Karpas-422 (cell line): ENCODE results near the gene FATE1. TPM values are rescaled to one million over a fixed set of nuclear protein-coding genes. Genes with fewer than 3 reads are reported as not detected.
A peak's percentile ranks its signal among the peaks of the same experiment; 100 is the strongest.

Experiments
- DNase-seq: peaks from one replicate; pipeline ENCODE4 v3.0.0-alpha.2; 2015
- H2AFZ ChIP-seq: fragments of 200-600 bp; sonication (generic); 2 replicates; pipeline ENCODE4 v1.6.1; 2014; ENCODE audit warnings: antibody characterized with exemption, low read length, mixed read lengths
- H3K27ac ChIP-seq: fragments of 200-600 bp; sonication (generic); 2 replicates; pipeline ENCODE4 v1.5.1; 2014; ENCODE audit warnings: mild to moderate bottlenecking, low read length, moderate library complexity
- H3K27me3 ChIP-seq: fragments of 200-600 bp; sonication (generic); 2 replicates; pipeline ENCODE4 v1.6.1; 2014; ENCODE audit warnings: low read length, mixed read lengths
- H3K36me3 ChIP-seq: fragments of 200-600 bp; sonication (generic); 2 replicates; pipeline ENCODE4 v1.6.1; 2014; ENCODE audit warnings: low read length, mixed read lengths; ENCODE audit not compliant: insufficient read depth
- H3K4me1 ChIP-seq: fragments of 200-600 bp; sonication (generic); 2 replicates; pipeline ENCODE4 v1.6.1; 2014; ENCODE audit warnings: mild to moderate bottlenecking, low read length, mixed read lengths
- H3K4me2 ChIP-seq: fragments of 200-600 bp; sonication (generic); 2 replicates; pipeline ENCODE4 v1.6.1; 2014; ENCODE audit warnings: low read length, low read depth, mild to moderate bottlenecking; ENCODE audit not compliant: poor library complexity, severe bottlenecking
- H3K4me3 ChIP-seq: fragments of 200-600 bp; sonication (generic); 2 replicates; pipeline ENCODE4 v1.5.1; 2014; ENCODE audit warnings: mild to moderate bottlenecking, antibody characterized with exemption, low read length, mixed read lengths
- H3K79me2 ChIP-seq: fragments of 200-600 bp; sonication (generic); 2 replicates; pipeline ENCODE4 v1.6.1; 2014; ENCODE audit warnings: mild to moderate bottlenecking, low read length, mixed read lengths
- H3K9ac ChIP-seq: fragments of 200-600 bp; sonication (generic); 2 replicates; pipeline ENCODE4 v1.6.0; 2014; ENCODE audit warnings: low read length
- H3K9me2 ChIP-seq: fragments of 200-600 bp; sonication (generic), shearing (Covaris generic); replicated peaks from 2 replicates; pipeline ENCODE4 v1.6.0; 2014; ENCODE audit warnings: mild to moderate bottlenecking, low read length, moderate library complexity; ENCODE audit not compliant: insufficient read depth
- H3K9me3 ChIP-seq: fragments of 300-700, 200-600 bp; sonication (generic); 2 replicates; pipeline ENCODE4 v1.6.1; 2014; ENCODE audit warnings: low read length, mixed read lengths
- H4K20me1 ChIP-seq: fragments of 200-600 bp; sonication (generic); 2 replicates; pipeline ENCODE4 v1.6.1; 2014; ENCODE audit warnings: mild to moderate bottlenecking, antibody characterized with exemption, low read length, low read depth; ENCODE audit not compliant: insufficient read depth
- total RNA-seq: library from RNA; depleted of rRNA; stranded (reverse); fragments of >200 nt; shearing (Covaris generic); gene quantifications from 2 replicates; pipeline ENCODE4 v1.2.3, GENCODE V29; 2014; ENCODE audit warnings: low replicate concordance

Gene FATE1
- total RNA-seq, 1 experiment from 2014 or later, result not detected

GRCh38 chrX:151753313-151754046 is 37.6 kb downstream of the FATE1 start:
- H3K9ac ChIP-seq, result no peak overlapping the region
- no peaks in the 10 kb centered on the region for H3K27me3 ChIP-seq
- no peak overlapping the region for H3K4me3 ChIP-seq
- H3K4me2 ChIP-seq, result no peak overlapping the region
- H4K20me1 ChIP-seq, result no peaks in the 10 kb centered on the region
- H3K36me3 ChIP-seq, result no peaks in the 10 kb centered on the region
- no peaks in the 10 kb centered on the region for H3K9me2 ChIP-seq
- peak; percentile 75 for DNase-seq
- no peaks in the 10 kb centered on the region for H3K9me3 ChIP-seq
- H3K79me2 ChIP-seq, result no peaks in the 10 kb centered on the region
- H2AFZ ChIP-seq, result no peak overlapping the region
- no peak overlapping the region for H3K27ac ChIP-seq
- no peaks in the 10 kb centered on the region for H3K4me1 ChIP-seq

DNA sequence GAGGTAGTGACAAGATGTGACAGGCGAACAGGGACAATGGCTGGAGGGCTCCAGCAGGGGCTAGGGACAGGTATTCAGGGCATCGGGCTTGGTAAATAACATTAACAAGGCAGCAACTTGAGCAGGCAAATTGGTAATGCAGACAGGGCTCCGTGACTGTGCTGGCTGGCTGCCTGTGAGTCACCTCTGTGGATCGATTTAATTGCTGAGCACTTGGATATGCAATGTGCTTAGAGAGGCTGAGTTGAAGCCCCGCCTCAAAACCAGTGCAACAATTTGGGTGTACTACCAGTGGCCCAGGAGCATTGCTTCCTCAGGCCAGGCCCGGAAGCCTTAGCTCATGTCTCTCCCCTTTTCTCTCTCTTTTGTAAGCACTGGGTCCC is 38.2 kb downstream of the FATE1 start:
- no peaks in the 10 kb centered on the region for H3K79me2 ChIP-seq
- no peak overlapping the region for H3K4me2 ChIP-seq
- no peaks in the 10 kb centered on the region for H3K4me1 ChIP-seq
- no peak overlapping the region for H3K9ac ChIP-seq
- H3K27ac ChIP-seq, result no peak overlapping the region
- no peak overlapping the region for H3K4me3 ChIP-seq
- no peak overlapping the region for H2AFZ ChIP-seq
- no peak for DNase-seq
- no peaks in the 10 kb centered on the region for H4K20me1 ChIP-seq
- no peaks in the 10 kb centered on the region for H3K9me3 ChIP-seq
- no peaks in the 10 kb centered on the region for H3K36me3 ChIP-seq
- no peaks in the 10 kb centered on the region for H3K9me2 ChIP-seq
- no peaks in the 10 kb centered on the region for H3K27me3 ChIP-seq

DNA sequence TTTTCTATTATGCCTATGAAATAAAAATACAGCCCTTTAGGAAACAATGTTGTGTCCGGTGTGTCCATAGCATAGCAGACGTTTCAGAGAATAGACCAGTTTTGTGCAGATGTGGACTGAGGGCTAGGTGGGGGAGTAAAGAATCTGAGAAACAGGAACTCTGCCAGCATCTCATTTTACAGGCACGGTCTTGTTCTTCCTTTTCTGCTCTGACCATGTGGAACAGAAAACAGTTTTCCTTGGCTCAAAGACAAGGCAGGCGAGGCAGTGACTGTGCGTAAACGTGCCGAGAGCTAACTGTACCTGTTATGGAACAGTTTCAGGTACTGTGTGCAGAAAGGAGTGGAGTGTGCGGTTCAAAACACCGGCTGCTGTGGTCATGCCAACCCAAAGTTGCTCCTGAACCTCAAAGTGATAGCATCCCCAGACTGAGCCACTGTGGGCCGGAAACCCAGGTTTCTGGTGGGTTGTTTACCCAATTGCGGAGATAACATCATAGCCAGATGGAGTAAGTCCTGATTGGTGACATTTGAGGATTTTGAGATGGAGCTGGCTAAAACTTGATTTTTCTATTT is 38.9 kb downstream of the FATE1 start:
- no peaks in the 10 kb centered on the region for H3K36me3 ChIP-seq
- H3K9me2 ChIP-seq, result no peaks in the 10 kb centered on the region
- no peak for DNase-seq
- no peaks in the 10 kb centered on the region for H3K4me1 ChIP-seq
- H3K9me3 ChIP-seq, result no peaks in the 10 kb centered on the region
- H3K9ac ChIP-seq, result no peak overlapping the region
- no peaks in the 10 kb centered on the region for H4K20me1 ChIP-seq
- H2AFZ ChIP-seq, result no peak overlapping the region
- no peaks in the 10 kb centered on the region for H3K79me2 ChIP-seq
- no peaks in the 10 kb centered on the region for H3K27me3 ChIP-seq
- H3K4me3 ChIP-seq, result no peak overlapping the region
- H3K27ac ChIP-seq, result no peak overlapping the region
- no peak overlapping the region for H3K4me2 ChIP-seq

- H3K4me2 ChIP-seq, result no peak overlapping the region
- no peaks in the 10 kb centered on the region for H3K27me3 ChIP-seq
- H4K20me1 ChIP-seq, result no peaks in the 10 kb centered on the region
Observed at GRCh38 chrX:151759041-151759708, 43.3 kb downstream of the FATE1 start.

GRCh38 chrX:151762802-151763201 is 47.0 kb downstream of the FATE1 start:
- Histone ChIP-seq H2AFZ (no peak overlapping the region), H3K27ac (no peak overlapping the region), H3K4me3 (no peak overlapping the region), H3K79me2 (no peaks in the 10 kb centered on the region), H3K36me3 (no peaks in the 10 kb centered on the region), H3K9ac (no peak overlapping the region), H3K27me3 (no peaks in the 10 kb centered on the region), H3K9me2 (no peaks in the 10 kb centered on the region), H3K4me2 (no peak overlapping the region), H3K4me1 (no peaks in the 10 kb centered on the region), H4K20me1 (no peaks in the 10 kb centered on the region), H3K9me3 (no peaks in the 10 kb centered on the region)
- DNase-seq, result no peak

More at GRCh38 chrX:151759041-151759708, 43.3 kb downstream of the FATE1 start:
- H3K9me3 ChIP-seq, result no peaks in the 10 kb centered on the region
- H3K9ac ChIP-seq, result no peak overlapping the region
- H3K4me3 ChIP-seq, result no peak overlapping the region
- no peak overlapping the region for H2AFZ ChIP-seq
- H3K27ac ChIP-seq, result no peak overlapping the region
- no peaks in the 10 kb centered on the region for H3K9me2 ChIP-seq
- H3K79me2 ChIP-seq, result no peaks in the 10 kb centered on the region
- DNase-seq, result no peak
- H3K4me1 ChIP-seq, result no peaks in the 10 kb centered on the region
- H3K36me3 ChIP-seq, result no peaks in the 10 kb centered on the region

- H3K9me3 ChIP-seq, result no peaks in the 10 kb centered on the region
- no peak overlapping the region for H3K9ac ChIP-seq
- H3K27ac ChIP-seq, result no peak overlapping the region
- H3K4me2 ChIP-seq, result no peak overlapping the region
- H3K79me2 ChIP-seq, result no peaks in the 10 kb centered on the region
- no peaks in the 10 kb centered on the region for H3K36me3 ChIP-seq
- no peaks in the 10 kb centered on the region for H3K4me1 ChIP-seq
- H2AFZ ChIP-seq, result no peak overlapping the region
- no peaks in the 10 kb centered on the region for H3K9me2 ChIP-seq
- no peaks in the 10 kb centered on the region for H4K20me1 ChIP-seq
- DNase-seq, result no peak
- no peaks in the 10 kb centered on the region for H3K27me3 ChIP-seq
- no peak overlapping the region for H3K4me3 ChIP-seq
Observed at GRCh38 chrX:151763711-151764110, 47.9 kb downstream of the FATE1 start.

GRCh38 chrX:151765026-151765425 is 49.2 kb downstream of the FATE1 start:
- H2AFZ ChIP-seq, result no peak overlapping the region
- no peak overlapping the region for H3K4me3 ChIP-seq
- H3K79me2 ChIP-seq, result no peaks in the 10 kb centered on the region
- H3K9me2 ChIP-seq, result no peaks in the 10 kb centered on the region
- no peaks in the 10 kb centered on the region for H3K27me3 ChIP-seq
- H3K9ac ChIP-seq, result no peak overlapping the region
- H3K4me2 ChIP-seq, result no peak overlapping the region
- H4K20me1 ChIP-seq, result no peaks in the 10 kb centered on the region
- H3K4me1 ChIP-seq, result no peaks in the 10 kb centered on the region
- H3K27ac ChIP-seq, result no peak overlapping the region
- no peaks in the 10 kb centered on the region for H3K36me3 ChIP-seq
- H3K9me3 ChIP-seq, result no peaks in the 10 kb centered on the region
- DNase-seq, result no peak

- H2AFZ ChIP-seq, result no peak overlapping the region
- no peak overlapping the region for H3K27ac ChIP-seq
- no peak overlapping the region for H3K9ac ChIP-seq
- no peaks in the 10 kb centered on the region for H3K27me3 ChIP-seq
- no peaks in the 10 kb centered on the region for H3K36me3 ChIP-seq
- no peak for DNase-seq
- no peaks in the 10 kb centered on the region for H3K4me1 ChIP-seq
- H3K9me2 ChIP-seq, result no peaks in the 10 kb centered on the region
- no peak overlapping the region for H3K4me2 ChIP-seq
- no peaks in the 10 kb centered on the region for H4K20me1 ChIP-seq
- H3K9me3 ChIP-seq, result no peaks in the 10 kb centered on the region
- no peaks in the 10 kb centered on the region for H3K79me2 ChIP-seq
- no peak overlapping the region for H3K4me3 ChIP-seq
Observed at GRCh38 chrX:151771726-151772125, 55.9 kb downstream of the FATE1 start.
